ACHN (cell line): Measurements from ENCODE around the gene CCT3.
A peak's percentile ranks its signal among the peaks of the same experiment; 100 is the strongest.

Source experiments
- DNase-seq: peaks from one replicate; pipeline ENCODE4 v3.0.0-alpha.2; 2015
- in situ Hi-C: cut with HindIII; loops from 2 replicates; pipeline ENCODE4 v1.10.0; 2017; ENCODE audit warnings: low sequenced_read_pairs, low pct_ligation_motif_present, low pct_unique_long_range_greater_than_20kb

Gene CCT3

GRCh38 chr1:156338180-156338976 lies at the start of gene CCT3, which contains the start of gene TSACC:
CCT3 (minus strand) TSS chr1:156338292; CDS start chr1:156338184, 108 bp downstream.
TSACC (plus strand) TSS chr1:156338526; CDS start chr1:156339758, 1,232 bp downstream.
- in situ Hi-C loops: no loop called here
- DNase-seq: peak; percentile 99

- DNase-seq: no peak
- in situ Hi-C loops: no loop called here
These were observed 49.7 kb upstream of the CCT3 start for GRCh38 chr1:156387870-156388173.

- DNase-seq: no peak
- in situ Hi-C loops: no loop called here
These were observed 49.1 kb upstream of the CCT3 start for GRCh38 chr1:156386949-156387869.

GRCh38 chr1:156386134-156386901 lies 48.2 kb upstream of the CCT3 start:
- in situ Hi-C loops: no loop called here
- DNase-seq: no peak

- in situ Hi-C loops: no loop called here
- peak; percentile 53 for DNase-seq
These were observed 47.5 kb upstream of the CCT3 start for GRCh38 chr1:156385534-156386031.

GRCh38 chr1:156384658-156385057 lies 46.6 kb upstream of the CCT3 start:
- in situ Hi-C loops: no loop called here
- DNase-seq: no peak

GRCh38 chr1:156384007-156384406 lies 45.9 kb upstream of the CCT3 start:
- DNase-seq: no peak
- in situ Hi-C loops: no loop called here

- DNase-seq: peak; percentile 69
These were observed 44.9 kb upstream of the CCT3 start for GRCh38 chr1:156383023-156383422.

GRCh38 chr1:156382561-156382960 lies 44.5 kb upstream of the CCT3 start:
- no peak for DNase-seq
- in situ Hi-C loops: no loop called here

More at GRCh38 chr1:156383023-156383422, 44.9 kb upstream of the CCT3 start:
- in situ Hi-C loops: no loop called here

GRCh38 chr1:156379420-156380165 lies 41.5 kb upstream of the CCT3 start:
- DNase-seq: peak; percentile 20
- in situ Hi-C loops: no loop called here

GRCh38 chr1:156378557-156378956 lies 40.5 kb upstream of the CCT3 start:
- in situ Hi-C loops: no loop called here

GRCh38 chr1:156376958-156377919 lies 39.1 kb upstream of the CCT3 start:
- in situ Hi-C loops: no loop called here
- DNase-seq: no peak

More at GRCh38 chr1:156378557-156378956, 40.5 kb upstream of the CCT3 start:
- DNase-seq: no peak

GRCh38 chr1:156376146-156376545 lies 38.1 kb upstream of the CCT3 start:
- in situ Hi-C loops: no loop called here
- DNase-seq: no peak

- DNase-seq: no peak
- in situ Hi-C loops: no loop called here
These were observed 35.5 kb upstream of the CCT3 start for GRCh38 chr1:156373546-156373945.

GRCh38 chr1:156372876-156373275 lies 34.8 kb upstream of the CCT3 start:
- no peak for DNase-seq
- in situ Hi-C loops: no loop called here

GRCh38 chr1:156372265-156372586 lies 34.1 kb upstream of the CCT3 start:
- no peak for DNase-seq
- in situ Hi-C loops: no loop called here
